ENCODE data around the gene LRRC8A.
A peak's percentile ranks its signal among the peaks of the same experiment; 100 is the strongest.

The LRRC8A gene

DNA sequence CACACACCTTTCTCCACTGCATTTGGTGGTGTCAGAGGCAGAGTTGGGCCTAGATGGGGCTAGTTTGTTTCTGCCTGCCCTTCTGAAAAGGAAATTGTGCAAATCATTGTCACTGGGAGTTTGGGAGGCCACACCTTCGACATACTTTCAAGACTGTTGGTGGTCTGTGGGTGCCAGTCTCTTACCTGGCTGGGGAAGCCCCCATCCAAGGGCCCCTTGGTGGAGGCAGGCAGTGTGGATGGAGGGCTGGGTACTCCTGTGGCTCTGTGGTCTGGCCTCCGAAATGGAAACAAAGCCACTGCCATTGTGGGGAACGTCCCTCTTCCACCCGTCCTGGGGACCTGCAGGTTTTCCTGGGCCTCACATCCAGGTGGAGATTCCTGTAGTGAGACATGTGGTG is 27.9 kb downstream of the LRRC8A start:
- H3K4me3 ChIP-seq (ENCODE audit: low read depth, low read length): no peak overlapping the region
- no peak for DNase-seq (ENCODE audit: low read depth)
- TF ChIP-seq, protein P1, sequence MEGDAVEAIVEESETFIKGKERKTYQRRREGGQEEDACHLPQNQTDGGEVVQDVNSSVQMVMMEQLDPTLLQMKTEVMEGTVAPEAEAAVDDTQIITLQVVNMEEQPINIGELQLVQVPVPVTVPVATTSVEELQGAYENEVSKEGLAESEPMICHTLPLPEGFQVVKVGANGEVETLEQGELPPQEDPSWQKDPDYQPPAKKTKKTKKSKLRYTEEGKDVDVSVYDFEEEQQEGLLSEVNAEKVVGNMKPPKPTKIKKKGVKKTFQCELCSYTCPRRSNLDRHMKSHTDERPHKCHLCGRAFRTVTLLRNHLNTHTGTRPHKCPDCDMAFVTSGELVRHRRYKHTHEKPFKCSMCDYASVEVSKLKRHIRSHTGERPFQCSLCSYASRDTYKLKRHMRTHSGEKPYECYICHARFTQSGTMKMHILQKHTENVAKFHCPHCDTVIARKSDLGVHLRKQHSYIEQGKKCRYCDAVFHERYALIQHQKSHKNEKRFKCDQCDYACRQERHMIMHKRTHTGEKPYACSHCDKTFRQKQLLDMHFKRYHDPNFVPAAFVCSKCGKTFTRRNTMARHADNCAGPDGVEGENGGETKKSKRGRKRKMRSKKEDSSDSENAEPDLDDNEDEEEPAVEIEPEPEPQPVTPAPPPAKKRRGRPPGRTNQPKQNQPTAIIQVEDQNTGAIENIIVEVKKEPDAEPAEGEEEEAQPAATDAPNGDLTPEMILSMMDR (IDR thresholded peaks at IDR 0.05; ENCODE audit: low read depth, low read length): no peak
- TF ChIP-seq MYC (IDR thresholded peaks at IDR 0.05; ENCODE audit: low read depth, low read length) (no peak), POLR2A (IDR thresholded peaks at IDR 0.05; ENCODE audit: extremely low read depth, insufficient read length) (no peak)
- TF ChIP-seq, protein P2, sequence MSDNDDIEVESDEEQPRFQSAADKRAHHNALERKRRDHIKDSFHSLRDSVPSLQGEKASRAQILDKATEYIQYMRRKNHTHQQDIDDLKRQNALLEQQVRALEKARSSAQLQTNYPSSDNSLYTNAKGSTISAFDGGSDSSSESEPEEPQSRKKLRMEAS (IDR thresholded peaks at IDR 0.05; ENCODE audit: low read depth, low read length): no peak

DNA sequence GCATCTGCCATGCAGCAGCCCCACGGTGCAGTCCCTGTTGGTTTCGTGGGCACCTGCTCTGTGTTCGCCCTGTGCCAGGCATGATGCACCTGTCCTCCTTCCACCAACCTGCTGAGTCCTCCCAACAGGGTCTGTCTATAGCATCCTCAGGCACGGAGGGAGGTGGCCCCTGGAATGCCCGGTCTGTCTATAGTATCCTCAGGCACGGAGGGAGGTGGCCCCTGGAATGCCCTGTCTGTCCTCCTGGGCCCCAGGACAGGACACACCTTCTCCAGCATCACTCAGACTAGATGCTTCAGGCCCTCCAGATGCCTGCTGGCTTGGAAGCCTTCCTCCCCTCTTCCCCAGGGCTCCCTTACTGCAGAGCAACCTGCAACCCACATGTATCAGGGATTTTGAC is 29.0 kb downstream of the LRRC8A start:
- no peak for DNase-seq (ENCODE audit: low read depth)
- H3K4me3 ChIP-seq (ENCODE audit: low read depth, low read length): no peak overlapping the region
- TF ChIP-seq, protein P2 (IDR thresholded peaks at IDR 0.05; ENCODE audit: low read depth, low read length): no peak
- TF ChIP-seq POLR2A (IDR thresholded peaks at IDR 0.05; ENCODE audit: extremely low read depth, insufficient read length) (no peak), MYC (IDR thresholded peaks at IDR 0.05; ENCODE audit: low read depth, low read length) (no peak)
- TF ChIP-seq, protein P1 (IDR thresholded peaks at IDR 0.05; ENCODE audit: low read depth, low read length): no peak

DNA sequence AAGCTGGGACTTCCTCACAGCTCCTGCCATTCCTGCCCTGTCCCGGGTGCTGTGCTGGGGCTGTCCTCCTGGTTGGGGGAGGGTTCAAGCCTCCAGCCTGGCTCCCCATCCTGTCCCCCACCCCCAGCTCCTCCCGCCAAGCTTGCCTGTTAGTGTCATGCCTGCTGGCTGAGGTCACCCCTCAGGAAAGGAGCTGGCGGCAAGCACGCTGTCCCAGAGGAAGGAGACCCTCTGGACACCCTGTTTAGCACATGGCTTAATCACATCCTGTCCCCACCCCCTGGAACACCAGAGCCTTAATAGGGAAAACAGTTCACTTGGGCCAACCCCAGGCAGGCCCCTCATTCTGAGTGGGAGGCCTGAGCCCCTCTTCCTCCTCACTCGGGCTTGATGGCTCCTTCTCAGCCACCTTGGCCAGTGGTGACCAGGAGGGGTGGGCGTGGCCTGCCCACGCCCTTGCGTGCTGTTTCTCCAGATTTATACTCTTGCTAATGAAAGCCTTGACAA is 29.6 kb downstream of the LRRC8A start:
- TF ChIP-seq, protein P1 (IDR thresholded peaks at IDR 0.05; ENCODE audit: low read depth, low read length): no peak
- TF ChIP-seq, protein P2 (IDR thresholded peaks at IDR 0.05; ENCODE audit: low read depth, low read length): peak; percentile 16; the same call in 1 of the 2 replicates

DNA sequence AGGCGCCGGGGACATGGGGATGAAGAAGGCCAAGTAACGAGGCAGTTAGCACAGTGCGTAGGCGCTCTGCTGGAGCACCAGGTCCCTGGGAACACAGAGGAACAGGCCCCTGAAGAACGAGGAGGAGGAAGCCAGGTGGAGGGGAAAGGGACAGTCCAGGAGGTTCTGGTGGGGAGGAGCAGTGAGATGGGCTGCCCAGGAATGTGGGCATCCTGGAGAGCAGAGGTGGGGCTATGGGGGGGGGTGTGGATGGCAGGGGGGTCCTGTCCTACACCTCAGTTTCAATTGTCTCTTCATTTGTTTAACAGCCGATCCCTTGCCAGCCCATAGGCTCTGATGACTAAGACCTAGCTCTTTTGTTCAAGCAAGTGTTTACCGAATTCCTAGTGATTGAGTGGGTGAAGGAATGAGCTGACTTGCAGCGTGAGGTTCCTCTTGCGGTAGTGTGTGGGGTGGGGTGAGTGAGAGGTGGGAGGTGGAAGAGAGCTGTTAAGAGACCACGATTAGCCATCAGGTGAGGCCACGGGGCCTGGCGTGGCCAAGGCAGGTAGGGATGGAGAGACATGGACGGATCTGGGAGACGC is 30.4 kb downstream of the LRRC8A start:
- no peak for DNase-seq (ENCODE audit: low read depth)
- no peak overlapping the region for H3K4me3 ChIP-seq (ENCODE audit: low read depth, low read length)
- TF ChIP-seq MYC (IDR thresholded peaks at IDR 0.05; ENCODE audit: low read depth, low read length) (no peak), POLR2A (IDR thresholded peaks at IDR 0.05; ENCODE audit: extremely low read depth, insufficient read length) (no peak)

More for the DNA sequence above, 29.6 kb downstream of the LRRC8A start:
- H3K4me3 ChIP-seq (ENCODE audit: low read depth, low read length): no peak overlapping the region
- peak; percentile 31 for DNase-seq (ENCODE audit: low read depth)

DNA sequence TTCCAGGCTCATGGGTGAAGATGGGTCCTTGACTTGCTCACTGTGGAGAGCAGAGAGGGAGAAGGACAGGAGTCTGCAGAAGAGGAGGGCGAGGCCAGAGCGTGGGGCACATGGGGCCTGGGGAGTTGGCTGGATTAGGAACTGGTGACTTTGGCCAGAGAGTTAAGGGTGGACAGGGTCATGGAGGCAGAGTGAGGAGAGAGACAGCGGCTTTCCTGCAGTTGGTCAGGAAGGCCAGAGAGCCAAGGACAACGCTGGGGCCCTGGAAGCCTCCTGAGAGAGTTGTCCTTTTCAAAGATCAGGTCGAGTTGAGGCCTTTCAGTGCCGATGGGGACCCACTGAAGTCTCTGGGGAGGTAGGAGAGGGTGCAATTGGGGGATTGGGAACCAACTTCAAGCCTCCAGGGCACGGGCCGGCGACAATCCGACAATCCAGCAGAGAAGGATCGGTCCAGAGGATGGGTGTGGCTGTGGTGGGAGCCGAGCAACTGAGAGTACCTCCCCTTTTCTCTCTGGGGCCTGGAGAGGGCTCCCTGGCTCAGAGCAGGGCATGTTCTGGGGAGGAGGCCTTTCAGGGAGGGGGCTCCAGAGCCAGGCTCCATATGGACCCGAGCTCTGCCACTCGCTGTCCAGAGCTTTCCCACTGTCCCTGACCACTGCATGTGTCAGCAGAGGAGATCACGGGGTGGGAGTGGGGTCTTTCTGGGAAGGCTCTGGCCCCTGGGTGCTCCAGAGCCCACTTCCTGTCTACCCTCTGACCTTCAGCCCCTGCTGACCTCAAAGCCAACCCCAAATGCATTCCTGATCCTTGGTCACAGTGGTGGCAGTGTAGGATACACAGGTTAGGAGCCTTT is 31.3 kb downstream of the LRRC8A start:
- H3K4me3 ChIP-seq (ENCODE audit: low read depth, low read length): no peak overlapping the region
- TF ChIP-seq, protein P2 (IDR thresholded peaks at IDR 0.05; ENCODE audit: low read depth, low read length): no peak
- TF ChIP-seq POLR2A (IDR thresholded peaks at IDR 0.05; ENCODE audit: extremely low read depth, insufficient read length) (no peak), MYC (IDR thresholded peaks at IDR 0.05; ENCODE audit: low read depth, low read length) (no peak)
- TF ChIP-seq, protein P1 (IDR thresholded peaks at IDR 0.05; ENCODE audit: low read depth, low read length): no peak

More for the DNA sequence above, 31.3 kb downstream of the LRRC8A start:
- DNase-seq (ENCODE audit: low read depth): no peak
